Activated CD4-positive, alpha-beta T cell treated with anti-CD3 and anti-CD28 coated beads, Interleukin-2, amount 50 U/mL, for 48 hours (primary cell): ENCODE measurements around the gene STRADA.

Source experiments
- DNase-seq, 2 experiments: peaks; one replicate each; pipeline ENCODE4 v3.0.0-alpha.2; 2020

The STRADA gene

GRCh38 chr17:63700528-63701455, 40.8 kb downstream of the STRADA start:
- DNase-seq: peak; percentile 48 to 58

GRCh38 chr17:63699638-63700527, 41.7 kb downstream of the STRADA start, which contains the start of gene LIMD2:
LIMD2 (minus strand) TSS chr17:63700125; CDS start chr17:63699298, 827 bp downstream.
- DNase-seq: peak; percentile 77 to 79

GRCh38 chr17:63698886-63699637, 42.5 kb downstream of the STRADA start:
- DNase-seq: peak; percentile 73 to 75

- DNase-seq: peak; percentile 40 to 48
Measured at GRCh38 chr17:63698381-63698885, 43.2 kb downstream of the STRADA start.

GRCh38 chr17:63697341-63698286, 44.0 kb downstream of the STRADA start:
- peak; percentile 76 to 84 for DNase-seq

- DNase-seq: peak; percentile 35 to 45
Measured at GRCh38 chr17:63696381-63696961, 45.1 kb downstream of the STRADA start.

- peak in 1 of 2 experiments; percentile 19 for DNase-seq
Measured at GRCh38 chr17:63695889-63696288, 45.7 kb downstream of the STRADA start.

- DNase-seq: no peak
Measured at GRCh38 chr17:63694950-63695773, 46.4 kb downstream of the STRADA start.

GRCh38 chr17:63694229-63694949, 47.2 kb downstream of the STRADA start:
- DNase-seq: no peak

GRCh38 chr17:63693411-63694113, 48.0 kb downstream of the STRADA start:
- no peak for DNase-seq

GRCh38 chr17:63692195-63692816, 49.3 kb downstream of the STRADA start:
- no peak for DNase-seq

- DNase-seq: no peak
Measured at GRCh38 chr17:63689479-63689878, 52.1 kb downstream of the STRADA start.

GRCh38 chr17:63688396-63689020, 53.1 kb downstream of the STRADA start:
- no peak for DNase-seq

GRCh38 chr17:63686138-63686685, 55.4 kb downstream of the STRADA start:
- DNase-seq: peak in 1 of 2 experiments; percentile 25

- no peak for DNase-seq
Measured at GRCh38 chr17:63685578-63685977, 56.0 kb downstream of the STRADA start.

GRCh38 chr17:63685041-63685440, 56.6 kb downstream of the STRADA start:
- DNase-seq: no peak

GRCh38 chr17:63682981-63683380, 58.6 kb downstream of the STRADA start:
- DNase-seq: no peak
